ENCODE data around the gene MAP2K5.

MAP2K5 gene

DNA sequence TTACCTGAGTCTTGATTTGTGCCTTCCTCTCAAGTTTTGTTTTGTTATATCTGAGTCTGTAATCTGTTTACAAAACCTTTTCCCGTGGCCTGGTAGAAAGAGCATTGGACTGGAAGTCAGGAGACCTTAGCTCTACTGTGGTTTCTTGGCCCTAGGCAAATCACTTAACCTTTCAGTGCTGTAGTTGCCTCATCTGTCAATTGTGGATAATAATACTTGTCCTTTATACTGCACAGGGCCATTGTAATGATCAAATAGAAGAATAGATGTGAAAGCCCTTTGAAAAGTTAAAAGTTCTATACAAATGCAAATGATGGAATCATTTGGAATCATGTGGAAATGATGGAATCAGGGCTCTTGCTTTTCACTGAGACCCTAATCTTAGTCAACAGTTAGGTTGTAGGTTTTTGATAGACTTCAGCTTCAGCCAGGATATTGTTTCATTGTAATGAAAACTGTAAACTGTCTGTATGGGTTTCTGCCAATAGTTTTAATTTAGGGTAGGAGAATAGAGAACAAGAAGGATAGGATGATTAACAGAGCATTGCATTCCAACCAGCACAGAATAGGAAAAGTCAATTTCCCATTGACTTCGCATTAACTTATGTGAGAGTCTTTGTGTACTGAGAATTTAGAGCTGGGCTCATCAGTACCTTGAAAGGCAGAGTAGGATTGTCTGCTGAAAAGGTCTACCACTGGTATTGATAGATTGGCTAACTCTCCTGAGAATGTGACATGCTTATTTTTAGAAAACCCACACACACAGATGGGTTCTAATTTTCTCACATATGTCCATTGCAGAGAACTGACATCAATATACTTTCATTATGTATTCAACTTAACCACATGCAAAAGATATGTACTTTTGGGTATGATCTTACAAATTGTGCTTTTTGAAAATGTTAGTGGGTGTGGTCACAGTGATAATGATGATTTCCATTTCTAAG lies 21.8 kb downstream of the MAP2K5 start:
- Histone ChIP-seq H2AFZ (ENCODE audit: low read depth, low read length) (no peak overlapping the region), H3K79me2 (ENCODE audit: low read length) (no peaks in the 10 kb centered on the region), H3K9me3 (ENCODE audit: insufficient read depth, low read length) (no peaks in the 10 kb centered on the region), H3K27ac (ENCODE audit: low read length) (no peak overlapping the region), H3K27me3 (ENCODE audit: low read depth, low read length) (no peaks in the 10 kb centered on the region), H3K9ac (ENCODE audit: low read length) (no peak overlapping the region), H3K4me2 (ENCODE audit: low read length) (no peak overlapping the region), H3K4me1 (ENCODE audit: low read length) (peaks cover 8% of the 10 kb centered on the region), H4K20me1 (ENCODE audit: insufficient read depth, low read length) (no peaks in the 10 kb centered on the region), H3K36me3 (replicated peaks; ENCODE audit: low read depth, low read length) (peaks cover 1% of the 10 kb centered on the region), H3K4me3 (ENCODE audit: low read length) (no peak overlapping the region)
- TF ChIP-seq EZH2phosphoT487 (IDR thresholded peaks at IDR 0.05; ENCODE audit: low read depth), result no peak
- TF ChIP-seq, protein P1, sequence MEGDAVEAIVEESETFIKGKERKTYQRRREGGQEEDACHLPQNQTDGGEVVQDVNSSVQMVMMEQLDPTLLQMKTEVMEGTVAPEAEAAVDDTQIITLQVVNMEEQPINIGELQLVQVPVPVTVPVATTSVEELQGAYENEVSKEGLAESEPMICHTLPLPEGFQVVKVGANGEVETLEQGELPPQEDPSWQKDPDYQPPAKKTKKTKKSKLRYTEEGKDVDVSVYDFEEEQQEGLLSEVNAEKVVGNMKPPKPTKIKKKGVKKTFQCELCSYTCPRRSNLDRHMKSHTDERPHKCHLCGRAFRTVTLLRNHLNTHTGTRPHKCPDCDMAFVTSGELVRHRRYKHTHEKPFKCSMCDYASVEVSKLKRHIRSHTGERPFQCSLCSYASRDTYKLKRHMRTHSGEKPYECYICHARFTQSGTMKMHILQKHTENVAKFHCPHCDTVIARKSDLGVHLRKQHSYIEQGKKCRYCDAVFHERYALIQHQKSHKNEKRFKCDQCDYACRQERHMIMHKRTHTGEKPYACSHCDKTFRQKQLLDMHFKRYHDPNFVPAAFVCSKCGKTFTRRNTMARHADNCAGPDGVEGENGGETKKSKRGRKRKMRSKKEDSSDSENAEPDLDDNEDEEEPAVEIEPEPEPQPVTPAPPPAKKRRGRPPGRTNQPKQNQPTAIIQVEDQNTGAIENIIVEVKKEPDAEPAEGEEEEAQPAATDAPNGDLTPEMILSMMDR (IDR thresholded peaks at IDR 0.05; ENCODE audit: low read depth, low read length), result no peak

DNA sequence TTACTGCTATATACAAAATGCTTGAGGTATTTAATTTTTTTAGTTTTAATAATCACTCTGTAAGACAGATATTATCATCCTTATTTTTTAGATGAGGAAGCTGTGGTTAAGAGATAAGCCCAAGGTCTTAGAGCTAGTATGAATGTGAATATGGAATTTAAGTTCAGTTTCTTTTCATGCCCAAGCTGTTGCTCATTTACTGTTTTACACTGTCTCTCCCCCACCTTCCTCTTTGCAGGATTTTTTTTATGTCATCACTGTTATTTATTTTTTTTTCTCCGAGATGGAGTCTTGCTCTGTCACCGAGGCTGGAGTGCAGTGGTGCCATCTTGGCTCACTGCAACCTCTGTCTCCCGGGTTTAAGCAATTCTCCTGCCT lies 22.5 kb downstream of the MAP2K5 start:
- Histone ChIP-seq H3K4me3 (ENCODE audit: low read length) (no peak overlapping the region), H3K36me3 (replicated peaks; ENCODE audit: low read depth, low read length) (no peaks in the 10 kb centered on the region), H2AFZ (ENCODE audit: low read depth, low read length) (no peak overlapping the region), H3K4me1 (ENCODE audit: low read length) (peaks cover 8% of the 10 kb centered on the region), H3K4me2 (ENCODE audit: low read length) (no peak overlapping the region), H3K9ac (ENCODE audit: low read length) (no peak overlapping the region), H3K27me3 (ENCODE audit: low read depth, low read length) (no peaks in the 10 kb centered on the region), H3K27ac (ENCODE audit: low read length) (no peak overlapping the region), H3K79me2 (ENCODE audit: low read length) (no peaks in the 10 kb centered on the region), H4K20me1 (ENCODE audit: insufficient read depth, low read length) (no peaks in the 10 kb centered on the region), H3K9me3 (ENCODE audit: insufficient read depth, low read length) (no peaks in the 10 kb centered on the region)
- TF ChIP-seq EZH2phosphoT487 (IDR thresholded peaks at IDR 0.05; ENCODE audit: low read depth), result no peak

DNA sequence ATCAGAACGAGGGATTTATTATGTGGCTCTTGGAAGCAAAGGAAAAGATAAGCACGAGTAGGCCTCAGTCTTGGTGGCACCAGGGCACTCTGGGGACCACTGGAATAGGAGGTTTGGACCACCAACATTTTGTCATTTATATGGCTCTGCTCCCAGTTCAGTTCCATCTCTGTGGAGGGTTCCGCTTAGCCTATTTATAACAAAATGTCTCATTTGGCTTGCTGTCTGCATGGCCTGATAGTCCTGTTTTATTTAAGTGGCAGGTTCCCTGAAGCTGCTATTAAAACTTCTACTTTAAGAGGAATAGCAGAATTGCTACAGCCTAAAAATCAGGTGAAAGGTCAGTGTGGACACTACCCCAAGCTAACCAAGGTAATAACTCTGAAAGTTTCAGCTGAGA lies 27.2 kb downstream of the MAP2K5 start:
- H4K20me1 ChIP-seq (ENCODE audit: insufficient read depth, low read length), result no peaks in the 10 kb centered on the region
- no peak overlapping the region for H3K4me3 ChIP-seq (ENCODE audit: low read length)
- H2AFZ ChIP-seq (ENCODE audit: low read depth, low read length), result no peak overlapping the region
- no peak for TF ChIP-seq EZH2phosphoT487 (IDR thresholded peaks at IDR 0.05; ENCODE audit: low read depth)
- TF ChIP-seq, protein P1 (IDR thresholded peaks at IDR 0.05; ENCODE audit: low read depth, low read length), result no peak
- H3K4me1 ChIP-seq (ENCODE audit: low read length), result peaks cover 5% of the 10 kb centered on the region
- H3K9me3 ChIP-seq (ENCODE audit: insufficient read depth, low read length), result no peaks in the 10 kb centered on the region
- no peaks in the 10 kb centered on the region for H3K27me3 ChIP-seq (ENCODE audit: low read depth, low read length)
- no peaks in the 10 kb centered on the region for H3K36me3 ChIP-seq (replicated peaks; ENCODE audit: low read depth, low read length)
- no peak overlapping the region for H3K27ac ChIP-seq (ENCODE audit: low read length)
- no peak overlapping the region for H3K4me2 ChIP-seq (ENCODE audit: low read length)
- no peak overlapping the region for H3K9ac ChIP-seq (ENCODE audit: low read length)
- H3K79me2 ChIP-seq (ENCODE audit: low read length), result no peaks in the 10 kb centered on the region

DNA sequence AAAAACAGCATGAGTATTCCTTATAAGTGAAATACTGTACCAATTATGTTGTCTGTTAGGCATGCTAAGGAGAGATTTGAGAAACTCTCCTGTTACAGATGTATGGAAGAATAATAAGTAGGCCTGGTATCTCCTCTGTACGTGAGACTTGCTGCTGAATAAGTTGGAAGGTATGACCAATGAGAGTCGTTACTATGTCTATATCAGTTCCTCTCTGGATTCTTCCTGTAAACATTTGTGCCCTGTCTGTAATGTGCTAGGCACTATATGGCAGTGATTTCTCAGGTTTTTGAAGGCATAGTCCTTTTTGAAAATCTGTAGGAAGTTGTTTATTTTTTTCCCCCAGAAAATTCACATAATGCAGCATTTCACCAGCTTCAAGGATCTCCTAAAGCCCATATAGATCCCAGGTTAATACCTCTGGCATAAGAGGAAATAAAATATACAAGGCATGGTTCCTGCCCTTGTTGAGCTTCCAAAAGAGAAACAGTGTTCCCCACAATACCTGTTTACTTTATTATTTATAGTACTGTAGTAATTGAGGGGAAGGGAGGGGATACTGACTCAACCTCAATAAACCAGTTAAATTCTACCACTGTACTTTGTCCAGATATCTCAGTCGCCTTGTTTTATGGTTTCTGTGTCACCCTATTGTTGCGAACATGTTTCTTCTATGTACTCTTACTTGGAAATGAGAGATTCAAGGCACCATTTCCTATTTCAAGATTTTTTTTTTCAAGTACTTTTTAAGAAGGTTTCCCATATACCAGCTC lies 28.6 kb downstream of the MAP2K5 start:
- no peak overlapping the region for H3K4me3 ChIP-seq (ENCODE audit: low read length)
- no peaks in the 10 kb centered on the region for H4K20me1 ChIP-seq (ENCODE audit: insufficient read depth, low read length)
- no peak overlapping the region for H3K9ac ChIP-seq (ENCODE audit: low read length)
- H3K36me3 ChIP-seq (replicated peaks; ENCODE audit: low read depth, low read length), result no peaks in the 10 kb centered on the region
- H3K79me2 ChIP-seq (ENCODE audit: low read length), result no peaks in the 10 kb centered on the region
- no peaks in the 10 kb centered on the region for H3K4me1 ChIP-seq (ENCODE audit: low read length)
- TF ChIP-seq, protein P1 (IDR thresholded peaks at IDR 0.05; ENCODE audit: low read depth, low read length), result no peak
- no peak for TF ChIP-seq EZH2phosphoT487 (IDR thresholded peaks at IDR 0.05; ENCODE audit: low read depth)
- H3K27me3 ChIP-seq (ENCODE audit: low read depth, low read length), result no peaks in the 10 kb centered on the region
- H2AFZ ChIP-seq (ENCODE audit: low read depth, low read length), result no peak overlapping the region
- no peaks in the 10 kb centered on the region for H3K9me3 ChIP-seq (ENCODE audit: insufficient read depth, low read length)
- H3K27ac ChIP-seq (ENCODE audit: low read length), result no peak overlapping the region
- no peak overlapping the region for H3K4me2 ChIP-seq (ENCODE audit: low read length)

All from OCI-LY3 (cell line).